ENCODE results near the gene MRPL17.

- TF ChIP-seq CTCF (conservative IDR thresholded peaks at IDR 0.05; ENCODE audit: low read length) = no peak
- TF ChIP-seq EZH2phosphoT487 (IDR thresholded peaks at IDR 0.05; ENCODE audit: borderline replicate concordance, low read depth, low read length) = no peak
Measured at GRCh38 chr11:6650980-6651379, 32.2 kb downstream of the MRPL17 start.
